K562 (cell line): ENCODE measurements around the gene RNF113B. TPM values are rescaled to one million over a fixed set of nuclear protein-coding genes. Genes with fewer than 3 reads are reported as not detected.

Experiments used
- ATAC-seq: fragments of 200-7000 bp; cut with Tn5 transposase; 3 replicates; pipeline ENCODE4 v1.9.1; 2020; ENCODE audit warnings: moderate library complexity
- BruUV-seq: library from RNA; stranded (reverse); fragments of 400-500 nt; replicated peaks from 2 replicates; lab custom pipeline; 2021; lab: Mats Ljungman, UMichigan
- CTCF ChIA-PET: fragments of 300-600 bp; formaldehyde crosslinking; extraction: SDS; loops from one replicate; lab custom pipeline; 2021; ENCODE audit warnings: low intra/inter-chr PET ratio; lab: Yijun Ruan, JAX
- POLR2A ChIA-PET: fragments of 300-600, 350-650 bp; sonication (Branson Sonifier 250); formaldehyde crosslinking; extraction: SDS; loops from one replicate; lab custom pipeline; 2021; ENCODE audit warnings: antibody characterized with exemption, inconsistent platforms; lab: Yijun Ruan, JAX
- DNase-seq, 4 experiments: peaks; one replicate each; pipeline versions ENCODE4 v3.0.0 to v3.0.0-alpha.2; 2011 to 2018; ENCODE audit warnings: low spot score in 3 of 4, mixed read lengths in 3 of 4; ENCODE audit errors: extremely low read depth in 1 of 4
- FAIRE-seq: peaks from 2 replicates; lab custom pipeline; 2011; peaks lifted over from hg19 to GRCh38; lab: Jason Lieb, UNC
- H2AFZ ChIP-seq: 2 replicates; pipeline ENCODE4 v1.6.0; 2011; ENCODE audit warnings: low read depth, low read length, control low read depth, inconsistent platforms
- H3K27ac ChIP-seq: fragments of 200-600 bp; 3 replicates; pipeline ENCODE4 v1.8.0; 2011; ENCODE audit warnings: low read depth, mild to moderate bottlenecking, control low read depth, inconsistent platforms, low read length, moderate library complexity, mixed read lengths; ENCODE audit errors: extremely low read depth
- H3K27me3 ChIP-seq, 2 experiments: fragments of 300-600 bp in 1 of 2; 2 replicates in 1 of 2; 3 replicates in 1 of 2; pipeline versions ENCODE4 v1.6.0 to v1.8.0; 2011; ENCODE audit warnings: inconsistent platforms in 2 of 2, low read length in 2 of 2, mild to moderate bottlenecking in 1 of 2, mixed read lengths in 1 of 2, moderate library complexity in 1 of 2; ENCODE audit not compliant: control insufficient read depth in 2 of 2, insufficient read depth in 2 of 2
- H3K36me3 ChIP-seq: fragments of 300-600 bp; 3 replicates; pipeline ENCODE4 v1.8.0; 2011; ENCODE audit warnings: mild to moderate bottlenecking, low read length, inconsistent platforms; ENCODE audit not compliant: control insufficient read depth, insufficient read depth
- H3K4me1 ChIP-seq, 2 experiments: fragments of 200-600 bp in 1 of 2; replicated peaks in 1 of 2; 2 replicates in 1 of 2; 3 replicates in 1 of 2; pipeline versions ENCODE4 v1.5.1 to v1.8.0; 2011; ENCODE audit warnings: inconsistent platforms in 2 of 2, low read length in 2 of 2, mild to moderate bottlenecking in 1 of 2, mixed read lengths in 1 of 2, moderate library complexity in 1 of 2; ENCODE audit not compliant: control insufficient read depth in 2 of 2, insufficient read depth in 2 of 2
- H3K4me2 ChIP-seq: 2 replicates; pipeline ENCODE4 v1.6.1; 2011; ENCODE audit warnings: low read length, control low read depth, inconsistent platforms, mixed read lengths; ENCODE audit not compliant: insufficient read depth
- H3K4me3 ChIP-seq: fragments of 200-600 bp; sonication (generic), shearing (Covaris generic); 2 replicates; pipeline ENCODE4 v1.5.1; 2016; ENCODE audit warnings: control low read depth, inconsistent platforms
- H3K79me2 ChIP-seq: fragments of 200-600 bp; 3 replicates; pipeline ENCODE4 v1.8.0; 2011; ENCODE audit warnings: low read length, inconsistent platforms; ENCODE audit not compliant: control insufficient read depth, insufficient read depth
- H3K9ac ChIP-seq, 2 experiments: 2 replicates each; pipeline versions ENCODE4 v1.6.0 to v1.6.1; 2011; ENCODE audit warnings: low read depth in 2 of 2, low read length in 2 of 2, control low read depth in 1 of 2, inconsistent platforms in 1 of 2, mild to moderate bottlenecking in 1 of 2, mixed read lengths in 1 of 2; ENCODE audit not compliant: insufficient read depth in 1 of 2
- H3K9me1 ChIP-seq: one replicate; pipeline ENCODE4 v1.6.0; 2011; ENCODE audit warnings: inconsistent platforms, mild to moderate bottlenecking, low read length, moderate library complexity; ENCODE audit not compliant: control insufficient read depth, insufficient read depth
- H3K9me3 ChIP-seq: replicated peaks from 2 replicates; pipeline ENCODE4 v1.5.1; 2011; ENCODE audit warnings: low read depth, low read length, inconsistent platforms; ENCODE audit not compliant: control insufficient read depth, insufficient read depth
- H4K20me1 ChIP-seq: replicated peaks from 2 replicates; pipeline ENCODE4 v1.6.1; 2011; ENCODE audit warnings: low read length, inconsistent platforms, mixed read lengths; ENCODE audit not compliant: control insufficient read depth, insufficient read depth
- GTF3C2 ChIP-seq: IDR thresholded peaks from 3 replicates; pipeline ENCODE4 v1.6.1; 2011; ENCODE audit warnings: borderline replicate concordance, mild to moderate bottlenecking, moderate library complexity; ENCODE audit not compliant: insufficient read length; ENCODE audit errors: extremely low read depth
- MAFK ChIP-seq: IDR thresholded peaks from 2 replicates; pipeline ENCODE4 v1.6.1; 2011; ENCODE audit warnings: low read length, improper control_type of control experiment
- RBM22 ChIP-seq: fragments of 200-400 bp; formaldehyde crosslinking; IDR thresholded peaks from 2 replicates; pipeline ENCODE4 v1.6.1; 2018; ENCODE audit warnings: low read length, low read depth; ENCODE audit not compliant: poor library complexity, severe bottlenecking
- WGBS: fragments of 100-300 bp; shearing (Covaris generic); methylation state at CpG from one replicate; pipeline ENCODE4 v1.1.6; 2016; ENCODE audit warnings: low coverage, mixed read lengths; ENCODE audit not compliant: insufficient coverage; ENCODE audit errors: missing lambda C conversion rate; 5-methylcytosine and 5-hydroxymethylcytosine counted together
- in situ Hi-C: fragments of 300-500 bp; cut with MboI; formaldehyde crosslinking; loops from 4 replicates; pipeline ENCODE4 v1.15.0; 2018; ENCODE audit warnings: inconsistent platforms, mixed read lengths
- intact Hi-C: fragments of 100-400 bp; cut with micrococcal nuclease; formaldehyde crosslinking; loops from 2 replicates; pipeline ENCODE4 v1.14.2; 2022
- polyA plus RNA-seq, 8 experiments: library from polyadenylated mRNA; depleted of rRNA in 4 of 8; stranded (reverse) in 5 of 8; unstranded in 3 of 8; fragments of >200 nt; fragmentation: Nextera tagmentation in 2 of 8; fragmentation: Illumina TruSeq in 1 of 8; extraction: Ambion mirVana in 2 of 8; extraction: Trizol in 1 of 8; gene quantifications; 2 replicates each; pipeline versions ENCODE4 v1.2.1 to v1.2.3, GENCODE V29; 2011 to 2014; ENCODE audit warnings: inconsistent platforms in 1 of 8, missing spikeins in 1 of 8
- total RNA-seq, 7 experiments: library from RNA; depleted of rRNA in 6 of 7; stranded (reverse); fragments of >200 nt in 6 of 7; fragmentation: Illumina TruSeq in 2 of 7; extraction: Trizol in 2 of 7; gene quantifications; 2 replicates each; pipeline versions ENCODE4 v1.2.1 to v1.2.3, GENCODE V29; 2011 to 2021; ENCODE audit warnings: low replicate concordance in 1 of 7

The RNF113B gene
- total and polyA plus RNA-seq, 9 of the 15 experiments (the other 6 are each of a cell fraction or from before 2014, with no cell fraction given): 0.09 TPM; not detected in 8

GRCh38 chr13:98214008-98214643 lies 37.1 kb upstream of the RNF113B start (continued):
- TF ChIP-seq GTF3C2: no peak

GRCh38 chr13:98213354-98213753 lies 36.3 kb upstream of the RNF113B start:
- in situ Hi-C loops: no loop called here
- DNase-seq (no peak), ATAC-seq (no peak), FAIRE-seq (no peak)
- H2AFZ ChIP-seq: no peak overlapping the region
- no peaks in the 10 kb centered on the region; the same call in 1 of the 2 replicates for H4K20me1 ChIP-seq
- ChIA-PET POLR2A (interaction anchor here (1.1 kb wide), 1 partner anchor 10 kb away, joined by 3 read pairs; no protein-coding TSS in a partner anchor), CTCF (no interaction called here)
- WGBS: 0% methylated on average over 3 of the region's 8 CpGs
- intact Hi-C loops: no loop called here
- no TSS peak for BruUV-seq
- no peaks in the 10 kb centered on the region for H3K9me1 ChIP-seq
- no peaks in the 10 kb centered on the region for H3K9me3 ChIP-seq
- no peaks in the 10 kb centered on the region for H3K4me1 ChIP-seq
- TF ChIP-seq MAFK (no peak), RBM22 (no peak)
- H3K27me3 ChIP-seq: peaks cover 3 to 25% of the 10 kb centered on the region in 2 experiments; a peak in 3 of 5 replicates
- H3K79me2 ChIP-seq: no peaks in the 10 kb centered on the region
- H3K4me2 ChIP-seq: no peak overlapping the region
- no peak overlapping the region for H3K27ac ChIP-seq
- H3K4me3 ChIP-seq: no peak overlapping the region
- H3K9ac ChIP-seq: no peak overlapping the region
- H3K36me3 ChIP-seq: no peaks in the 10 kb centered on the region
